SK-N-SH (cell line): ENCODE results near the gene F7. TPM values are rescaled to one million over a fixed set of nuclear protein-coding genes. Genes with fewer than 3 reads are reported as not detected.

ENCODE experiments used
- CTCF ChIA-PET: fragments of 300-600, 350-600 bp; formaldehyde crosslinking; extraction: SDS; loops from one replicate; lab custom pipeline; 2021; lab: Yijun Ruan, JAX
- POLR2A ChIA-PET: fragments of 350-600 bp; sonication (Branson Sonifier 250); formaldehyde crosslinking; extraction: SDS; loops from one replicate; lab custom pipeline; 2020; ENCODE audit warnings: antibody characterized with exemption, inconsistent platforms; lab: Yijun Ruan, JAX
- DNase-seq: peaks from one replicate; pipeline ENCODE4 v3.0.0; 2012
- H2AFZ ChIP-seq: fragments of 200-600 bp; sonication (generic); 2 replicates; pipeline ENCODE4 v1.8.1; 2016; ENCODE audit warnings: antibody characterized with exemption, mild to moderate bottlenecking, low read depth
- H3F3A ChIP-seq: fragments of 200-600 bp; sonication (generic); replicated peaks from 2 replicates; pipeline ENCODE3; 2016; ENCODE audit warnings: antibody characterized with exemption, mild to moderate bottlenecking; ENCODE audit not compliant: insufficient read depth
- H3K27ac ChIP-seq, 2 experiments: fragments of 200-500 bp in 1 of 2; fragments of 200-600 bp in 1 of 2; sonication (Bioruptor generic) in 1 of 2; sonication (generic), shearing (Covaris generic) in 1 of 2; 2 replicates each; pipeline versions ENCODE4 v1.5.1 to v1.6.1; 2014 to 2016; ENCODE audit warnings: low read depth in 2 of 2, inconsistent platforms in 1 of 2, low read length in 1 of 2, mild to moderate bottlenecking in 1 of 2, mixed read lengths in 1 of 2
- H3K27me3 ChIP-seq: fragments of 200-600 bp; sonication (generic), shearing (Covaris generic); 2 replicates; pipeline ENCODE4 v1.6.1; 2016; ENCODE audit warnings: mixed run types; ENCODE audit not compliant: insufficient read depth
- H3K36me3 ChIP-seq, 2 experiments: fragments of 200-500 bp in 1 of 2; fragments of 200-600 bp in 1 of 2; sonication (Bioruptor generic) in 1 of 2; sonication (generic) in 1 of 2; replicated peaks in 1 of 2; 2 replicates each; pipeline versions ENCODE3 to v1.5.1; 2014 to 2016; ENCODE audit warnings: low read length in 1 of 2, mild to moderate bottlenecking in 1 of 2; ENCODE audit not compliant: insufficient read depth in 2 of 2, control insufficient read depth in 1 of 2
- H3K4me1 ChIP-seq, 2 experiments: fragments of 200-500 bp in 1 of 2; fragments of 200-600 bp in 1 of 2; sonication (Bioruptor generic) in 1 of 2; sonication (generic), shearing (Covaris generic) in 1 of 2; 2 replicates each; pipeline versions ENCODE4 v1.5.1 to v1.6.1; 2014 to 2016; ENCODE audit warnings: low read depth in 1 of 2, low read length in 1 of 2, mixed run types in 1 of 2; ENCODE audit not compliant: insufficient read depth in 2 of 2, control insufficient read depth in 1 of 2
- H3K4me2 ChIP-seq: fragments of 200-600 bp; sonication (generic), shearing (Covaris generic); 2 replicates; pipeline ENCODE4 v1.6.1; 2017; ENCODE audit warnings: mixed run types
- H3K4me3 ChIP-seq, 2 experiments: fragments of 200-500 bp in 1 of 2; fragments of 200-600 bp in 1 of 2; sonication (Bioruptor generic) in 1 of 2; sonication (generic), shearing (Covaris generic) in 1 of 2; 2 replicates each; pipeline versions ENCODE4 v1.5.1 to v1.8.1; 2014 to 2016; ENCODE audit warnings: low read depth in 2 of 2, inconsistent platforms in 1 of 2, low read length in 1 of 2, mild to moderate bottlenecking in 1 of 2, mixed read lengths in 1 of 2, moderate library complexity in 1 of 2
- H3K79me2 ChIP-seq: fragments of 200-600 bp; sonication (generic); 2 replicates; pipeline ENCODE4 v1.8.1; 2017; ENCODE audit warnings: mild to moderate bottlenecking; ENCODE audit not compliant: insufficient read depth
- H3K9ac ChIP-seq: fragments of 200-600 bp; sonication (generic); 2 replicates; pipeline ENCODE4 v1.6.1; 2017; ENCODE audit warnings: mixed run types
- H3K9me2 ChIP-seq: fragments of 200-600 bp; sonication (generic); 2 replicates; pipeline ENCODE4 v1.6.1; 2017; ENCODE audit warnings: mixed run types
- H3K9me3 ChIP-seq: fragments of 200-600 bp; sonication (generic); 2 replicates; pipeline ENCODE4 v1.6.1; 2017; ENCODE audit warnings: mixed run types, mild to moderate bottlenecking, moderate library complexity
- H4K20me1 ChIP-seq: fragments of 200-600 bp; sonication (generic); 2 replicates; pipeline ENCODE4 v1.6.1; 2017; ENCODE audit warnings: mild to moderate bottlenecking, mixed run types; ENCODE audit not compliant: insufficient read depth
- EP300 ChIP-seq, 2 experiments: IDR thresholded peaks; 2 replicates each; pipeline versions ENCODE4 v1.4.0 to v1.6.1; 2012; ENCODE audit warnings: borderline replicate concordance in 1 of 2, low read depth in 1 of 2, low read length in 1 of 2
- EZH2phosphoT487 ChIP-seq: fragments of 200-600 bp; sonication (generic); IDR thresholded peaks from 2 replicates; pipeline ENCODE4 v1.6.1; 2017; ENCODE audit warnings: low read depth, mixed run types, mild to moderate bottlenecking, antibody characterized with exemption, moderate library complexity, borderline replicate concordance
- FOXJ3 ChIP-seq: sonication (generic); formaldehyde crosslinking; IDR thresholded peaks from 2 replicates; pipeline ENCODE4 v1.5.1; 2020; ENCODE audit warnings: mild to moderate bottlenecking, missing genetic modification reagents
- FOXM1 ChIP-seq: IDR thresholded peaks from 2 replicates; pipeline ENCODE4 v1.4.0; 2012; ENCODE audit warnings: low read depth, mild to moderate bottlenecking
- MXI1 ChIP-seq: IDR thresholded peaks from 2 replicates; pipeline ENCODE4 v1.6.1; 2012; ENCODE audit warnings: mild to moderate bottlenecking, low read depth, low read length, improper control_type of control experiment
- NFIC ChIP-seq: IDR thresholded peaks from 2 replicates; pipeline ENCODE4 v1.4.0; 2012; ENCODE audit warnings: borderline replicate concordance
- NRF1 ChIP-seq: IDR thresholded peaks from 2 replicates; pipeline ENCODE4 v1.6.1; 2012; ENCODE audit warnings: low read depth, mild to moderate bottlenecking, low read length
- POLR2AphosphoS5 ChIP-seq: IDR thresholded peaks from 2 replicates; pipeline ENCODE4 v1.6.1; 2012; ENCODE audit warnings: low read depth, low read length
- RAD21 ChIP-seq: IDR thresholded peaks from 2 replicates; pipeline ENCODE4 v1.6.1; 2012; ENCODE audit warnings: mild to moderate bottlenecking, low read length
- RCOR1 ChIP-seq: fragments of 150-350 bp; IDR thresholded peaks from 2 replicates; pipeline ENCODE4 v1.6.1; 2017; ENCODE audit warnings: antibody characterized with exemption, low read length
- TCF12 ChIP-seq: IDR thresholded peaks from 2 replicates; pipeline ENCODE4 v1.4.0; 2012
- USF1 ChIP-seq: IDR thresholded peaks from 2 replicates; pipeline ENCODE4 v1.4.0; 2012; ENCODE audit warnings: low read depth, borderline replicate concordance
- USF2 ChIP-seq: fragments of 150-350 bp; IDR thresholded peaks from 2 replicates; pipeline ENCODE4 v1.6.1; 2017; ENCODE audit warnings: antibody characterized with exemption, low read length, low read depth, borderline replicate concordance
- YY1 ChIP-seq: IDR thresholded peaks from 2 replicates; pipeline ENCODE4 v1.4.0; 2012; ENCODE audit warnings: low read depth, mild to moderate bottlenecking
- WGBS: methylation state at CpG from one replicate; pipeline ENCODE4 v1.1.6; 2017; ENCODE audit warnings: low lambda C conversion rate; 5-methylcytosine and 5-hydroxymethylcytosine counted together
- polyA plus RNA-seq, 3 experiments: library from polyadenylated mRNA; depleted of rRNA; stranded (reverse); fragments of >200 nt; gene quantifications; 2 replicates each; pipeline ENCODE4 v1.2.3, GENCODE V29; 2012

The F7 gene
- polyA plus RNA-seq, 1 of the 3 experiments (the other 2 are of a cell fraction), result not detected

- Histone ChIP-seq H3K9ac (no peak overlapping the region), H3K36me3 (no peaks in the 10 kb centered on the region), H3K4me2 (no peak overlapping the region), H3K4me1 (peaks cover 0 to under 1% of the 10 kb centered on the region in 2 experiments; a peak in 1 of 4 replicates), H3K9me3 (no peaks in the 10 kb centered on the region), H4K20me1 (no peaks in the 10 kb centered on the region), H3K9me2 (no peaks in the 10 kb centered on the region), H3K27ac (no peak overlapping the region), H3K4me3 (no peak overlapping the region), H3K27me3 (no peaks in the 10 kb centered on the region), H3F3A (no peaks in the 10 kb centered on the region), H2AFZ (no peak overlapping the region), H3K79me2 (no peaks in the 10 kb centered on the region)
- CTCF ChIA-PET, result interaction anchor here (0.6 kb wide), 1 partner anchor 133 kb away, joined by 3 read pairs; no protein-coding TSS in a partner anchor
- POLR2A ChIA-PET, result no interaction called here
- peak; percentile 14 for DNase-seq
- no peak for TF ChIP-seq NRF1
- no peak for TF ChIP-seq FOXJ3 (CRISPR knock-in tag)
- no peak for TF ChIP-seq USF2
- TF ChIP-seq NFIC, result no peak
- no peak for TF ChIP-seq POLR2AphosphoS5
- TF ChIP-seq RCOR1, result no peak
- no peak for TF ChIP-seq RAD21
- TF ChIP-seq MXI1, result no peak
- no peak for TF ChIP-seq YY1
- TF ChIP-seq FOXM1, result no peak
- no peak for TF ChIP-seq EP300 (IDR thresholded peaks at IDR 0.05; ENCODE audit: borderline replicate concordance in 1 of 2, low read depth in 1 of 2, low read length in 1 of 2)
- TF ChIP-seq USF1, result no peak
- WGBS, result 67% methylated on average over 10 of the region's 10 CpGs
Observed at GRCh38 chr13:113116206-113116800, 10.7 kb downstream of the F7 start.

GRCh38 chr13:113116871-113117271, 11.3 kb downstream of the F7 start:
- H4K20me1 ChIP-seq, result no peaks in the 10 kb centered on the region
- no peaks in the 10 kb centered on the region for H3F3A ChIP-seq
- no peak overlapping the region for H3K9ac ChIP-seq
- H3K4me2 ChIP-seq, result no peak overlapping the region
- ChIA-PET CTCF (interaction anchor here (0.6 kb wide), 1 partner anchor 133 kb away, joined by 3 read pairs; no protein-coding TSS in a partner anchor), POLR2A (no interaction called here)
- no peaks in the 10 kb centered on the region for H3K27me3 ChIP-seq
- TF ChIP-seq TCF12 (no peak), EZH2phosphoT487 (no peak)
- no peaks in the 10 kb centered on the region for H3K9me2 ChIP-seq
- 75% methylated on average over 8 of the region's 10 CpGs for WGBS
- H3K36me3 ChIP-seq, result no peaks in the 10 kb centered on the region
- H2AFZ ChIP-seq, result no peak overlapping the region
- H3K4me3 ChIP-seq, result no peak overlapping the region
- DNase-seq, result peak; percentile 9
- H3K4me1 ChIP-seq, result peaks cover 0 to 6% of the 10 kb centered on the region in 2 experiments; a peak in 1 of 4 replicates
- no peaks in the 10 kb centered on the region for H3K9me3 ChIP-seq
- H3K27ac ChIP-seq, result no peak overlapping the region
- H3K79me2 ChIP-seq, result no peaks in the 10 kb centered on the region
